HepG2 (cell line): Measurements from ENCODE around the gene MED9. TPM values are rescaled to one million over a fixed set of nuclear protein-coding genes. Genes with fewer than 3 reads are reported as not detected.

Experiments
- ATF4 ChIP-seq, 2 experiments: fragments of 450-650 bp in 1 of 2; sonication (generic) in 1 of 2; formaldehyde crosslinking; IDR thresholded peaks; 2 replicates each; pipeline versions ENCODE4 v1.5.0 to v1.8.0; 2020 to 2022; ENCODE audit warnings: mild to moderate bottlenecking in 1 of 2, missing genetic modification reagents in 1 of 2
- CEBPB ChIP-seq: IDR thresholded peaks from 2 replicates; pipeline ENCODE4 v1.6.1; 2011; ENCODE audit warnings: low read depth, low read length, improper control_type of control experiment, borderline replicate concordance
- EEA1 ChIP-seq: sonication (generic); formaldehyde crosslinking; IDR thresholded peaks from 2 replicates; pipeline ENCODE4 v1.5.1; 2020; ENCODE audit warnings: mild to moderate bottlenecking, missing genetic modification reagents, borderline replicate concordance
- FOXO1 ChIP-seq: sonication (generic); formaldehyde crosslinking; IDR thresholded peaks from 2 replicates; pipeline ENCODE4 v1.4.0; 2020; ENCODE audit warnings: missing genetic modification reagents
- HMGXB3 ChIP-seq: sonication (generic); formaldehyde crosslinking; IDR thresholded peaks from 2 replicates; pipeline ENCODE4 v1.4.0; 2020; ENCODE audit warnings: missing genetic modification reagents, borderline replicate concordance
- KMT2B ChIP-seq: IDR thresholded peaks from 2 replicates; pipeline ENCODE4 v1.6.1; 2016; ENCODE audit warnings: missing genetic modification reagents, missing compliant biosample characterization
- PHF8 ChIP-seq: sonication (generic); formaldehyde crosslinking; IDR thresholded peaks from 2 replicates; pipeline ENCODE4 v1.5.0; 2020; ENCODE audit warnings: missing genetic modification reagents
- SIX4 ChIP-seq: sonication (generic); formaldehyde crosslinking; IDR thresholded peaks from 2 replicates; pipeline ENCODE4 v1.4.0; 2020; ENCODE audit warnings: missing genetic modification reagents
- SNAPC2 ChIP-seq: sonication (generic); formaldehyde crosslinking; IDR thresholded peaks from 2 replicates; pipeline ENCODE4 v1.8.1; 2022; ENCODE audit warnings: mild to moderate bottlenecking, missing genetic modification reagents
- SP5 ChIP-seq: IDR thresholded peaks from 2 replicates; pipeline ENCODE4 v1.6.1; 2016; ENCODE audit warnings: low read depth, borderline replicate concordance
- SRY ChIP-seq: sonication (generic); formaldehyde crosslinking; IDR thresholded peaks from 2 replicates; pipeline ENCODE4 v1.8.0; 2022; ENCODE audit warnings: mild to moderate bottlenecking, missing genetic modification reagents
- ZBTB20 ChIP-seq: sonication (generic); formaldehyde crosslinking; IDR thresholded peaks from 2 replicates; pipeline ENCODE4 v1.8.1; 2023; ENCODE audit warnings: missing genetic modification reagents, low read depth, mild to moderate bottlenecking, borderline replicate concordance
- ZBTB25 ChIP-seq: IDR thresholded peaks from 2 replicates; pipeline ENCODE4 v1.6.1; 2018; ENCODE audit warnings: missing genetic modification reagents
- ZGPAT ChIP-seq: IDR thresholded peaks from 2 replicates; pipeline ENCODE4 v1.6.1; 2016; ENCODE audit warnings: mild to moderate bottlenecking
- ZNF143 ChIP-seq: sonication (generic); formaldehyde crosslinking; IDR thresholded peaks from 2 replicates; pipeline ENCODE4 v1.4.0; 2020; ENCODE audit warnings: missing genetic modification reagents
- ZNF44 ChIP-seq: sonication (generic); formaldehyde crosslinking; IDR thresholded peaks from 2 replicates; pipeline ENCODE4 v1.5.1; 2020; ENCODE audit warnings: mild to moderate bottlenecking, missing genetic modification reagents
- ZNF567 ChIP-seq: sonication (generic); formaldehyde crosslinking; IDR thresholded peaks from 2 replicates; pipeline ENCODE4 v1.8.1; 2023; ENCODE audit warnings: mild to moderate bottlenecking, missing genetic modification reagents, borderline replicate concordance
- ZNF704 ChIP-seq: sonication (generic); formaldehyde crosslinking; IDR thresholded peaks from 2 replicates; pipeline ENCODE4 v1.8.1; 2023; ENCODE audit warnings: mild to moderate bottlenecking, inconsistent platforms, moderate library complexity, missing genetic modification reagents, borderline replicate concordance
- ZNF788 ChIP-seq: sonication (generic); formaldehyde crosslinking; IDR thresholded peaks from 2 replicates; pipeline ENCODE4 v1.5.0; 2020; ENCODE audit warnings: mild to moderate bottlenecking, missing genetic modification reagents, borderline replicate concordance
- polyA plus RNA-seq, 8 experiments: library from polyadenylated mRNA; depleted of rRNA in 3 of 8; stranded (reverse) in 7 of 8; unstranded in 1 of 8; fragments of >200 nt; fragmentation: Illumina TruSeq in 4 of 8; extraction: Trizol in 4 of 8; gene quantifications; 2 replicates each; pipeline versions ENCODE4 v1.2.1 to v1.2.3, GENCODE V29; 2011 to 2016; ENCODE audit warnings: low read depth in 4 of 8, missing spikeins in 1 of 8, mixed read lengths in 1 of 8; ENCODE audit not compliant: insufficient read depth in 1 of 8
- total RNA-seq, 5 experiments: library from RNA; depleted of rRNA; stranded (reverse); fragments of >200 nt; fragmentation: Illumina TruSeq; extraction: Trizol; gene quantifications; 2 replicates each; pipeline ENCODE4 v1.2.3, GENCODE V29; 2016; ENCODE audit warnings: low read depth in 1 of 5

MED9 gene
- total and polyA plus RNA-seq, 2 of the 13 experiments (the other 11 are each of a cell fraction or from before 2014, with no cell fraction given), result 11.9 to 15.1 TPM

- no peak for TF ChIP-seq SNAPC2 (CRISPR knock-in tag)
- TF ChIP-seq ZGPAT (CRISPR knock-in tag), result peak; percentile 63; the same call in 1 of the 2 replicates
- no peak for TF ChIP-seq ZNF143 (CRISPR knock-in tag)
- TF ChIP-seq ZBTB25, result peak; percentile 33; the same call in 1 of the 2 replicates
- 0 out of 2 replicates have a peak, but pooled peaks have one; percentile 14 for TF ChIP-seq HMGXB3 (CRISPR knock-in tag)
- TF ChIP-seq PHF8 (CRISPR knock-in tag), result no peak
- TF ChIP-seq SRY, result no peak
- TF ChIP-seq EEA1 (CRISPR knock-in tag), result no peak
- no peak for TF ChIP-seq ZBTB20
- peak in 1 of 2 experiments; percentile 94; a peak in 2 of 4 replicates for TF ChIP-seq ATF4 (CRISPR knock-in tag; IDR thresholded peaks at IDR 0.05)
- TF ChIP-seq SIX4, result 0 out of 2 replicates have a peak, but pooled peaks have one; percentile 21
- TF ChIP-seq ZNF788, result no peak
- TF ChIP-seq ZNF567 (CRISPR knock-in tag), result no peak
- TF ChIP-seq ZNF704 (CRISPR knock-in tag), result no peak
- TF ChIP-seq CEBPB, result peak; percentile 64; the same call in 1 of the 2 replicates
- peak; percentile 40; the same call in 1 of the 2 replicates for TF ChIP-seq SP5 (CRISPR knock-in tag)
- no peak for TF ChIP-seq KMT2B
- peak; percentile 22; the same call in 1 of the 2 replicates for TF ChIP-seq FOXO1 (CRISPR knock-in tag)
- no peak for TF ChIP-seq ZNF44 (CRISPR knock-in tag)
These were observed 33.6 kb upstream of the MED9 start (continued) for GRCh38 chr17:17443173-17443572.
